GM23338 (cell line): Measurements from ENCODE around the gene HSDL1. TPM values are rescaled to one million over a fixed set of nuclear protein-coding genes. Genes with fewer than 3 reads are reported as not detected.

Experiments used
- ATAC-seq: fragments of 200-7000 bp; cut with Tn5 transposase; 3 replicates; pipeline ENCODE4 v1.9.1; 2020
- DNase-seq: peaks from one replicate; pipeline ENCODE4 v3.0.0-alpha.2; 2015; ENCODE audit warnings: low spot score
- H2AFZ ChIP-seq: fragments of 200-600 bp; sonication (generic); 2 replicates; pipeline ENCODE4 v1.8.0; 2016; ENCODE audit warnings: antibody characterized with exemption, mild to moderate bottlenecking, moderate library complexity
- H3F3A ChIP-seq: fragments of 200-600 bp; sonication (generic); replicated peaks from 2 replicates; pipeline ENCODE4 v1.8.0; 2017; ENCODE audit warnings: antibody characterized with exemption, mixed run types, low read depth
- H3K27ac ChIP-seq: fragments of 200-600 bp; sonication (generic); 2 replicates; pipeline ENCODE4 v1.6.1; 2016; ENCODE audit warnings: low read depth
- H3K27me3 ChIP-seq: fragments of 200-600 bp; sonication (generic); 2 replicates; pipeline ENCODE4 v1.8.0; 2016; ENCODE audit warnings: mild to moderate bottlenecking, mixed run types, moderate library complexity; ENCODE audit not compliant: insufficient read depth
- H3K36me3 ChIP-seq: fragments of 200-600 bp; sonication (generic); 2 replicates; pipeline ENCODE4 v1.8.0; 2016; ENCODE audit warnings: mild to moderate bottlenecking; ENCODE audit not compliant: insufficient read depth
- H3K4me1 ChIP-seq: fragments of 200-600 bp; sonication (generic); 2 replicates; pipeline ENCODE4 v1.8.0; 2016; ENCODE audit warnings: mild to moderate bottlenecking, moderate library complexity; ENCODE audit not compliant: insufficient read depth
- H3K4me2 ChIP-seq: fragments of 200-600 bp; sonication (generic); 2 replicates; pipeline ENCODE4 v1.7.1; 2017; ENCODE audit warnings: mixed run types
- H3K4me3 ChIP-seq: fragments of 200-600 bp; sonication (generic); 2 replicates; pipeline ENCODE4 v1.6.1; 2016; ENCODE audit warnings: mixed run types
- H3K79me2 ChIP-seq: fragments of 200-600 bp; sonication (generic); replicated peaks from 2 replicates; pipeline ENCODE4 v1.8.0; 2017; ENCODE audit warnings: mild to moderate bottlenecking; ENCODE audit not compliant: insufficient read depth
- H3K9me2 ChIP-seq: fragments of 200-600 bp; sonication (generic); 2 replicates; pipeline ENCODE4 v1.8.0; 2017; ENCODE audit not compliant: insufficient read depth
- H4K20me1 ChIP-seq: fragments of 200-600 bp; sonication (generic); replicated peaks from 2 replicates; pipeline ENCODE4 v1.8.0; 2017; ENCODE audit warnings: mild to moderate bottlenecking; ENCODE audit not compliant: insufficient read depth
- H3K27ac Mint-ChIP-seq: 2 replicates; pipeline ENCODE4 v1.8.0; 2020; ENCODE audit warnings: inconsistent platforms, mild to moderate bottlenecking, moderate library complexity, mixed read lengths
- H3K27me3 Mint-ChIP-seq: 3 replicates; pipeline ENCODE4 v1.8.0; 2022; ENCODE audit warnings: low read depth, mild to moderate bottlenecking, moderate library complexity, mixed read lengths, inconsistent platforms; ENCODE audit not compliant: insufficient read depth, poor library complexity
- H3K36me3 Mint-ChIP-seq: 3 replicates; pipeline ENCODE4 v1.8.0; 2021; ENCODE audit warnings: low read depth, mild to moderate bottlenecking, inconsistent platforms, moderate library complexity, mixed read lengths
- H3K4me1 Mint-ChIP-seq: 3 replicates; pipeline ENCODE4 v1.8.0; 2020; ENCODE audit warnings: mild to moderate bottlenecking, inconsistent platforms, mixed read lengths
- H3K4me3 Mint-ChIP-seq: 3 replicates; pipeline ENCODE4 v1.8.0; 2021; ENCODE audit warnings: moderate library complexity, mild to moderate bottlenecking, inconsistent platforms, mixed read lengths
- H3K9me3 Mint-ChIP-seq: 3 replicates; pipeline ENCODE4 v1.8.0; 2020; ENCODE audit warnings: moderate library complexity, mild to moderate bottlenecking, inconsistent platforms, mixed read lengths
- CREB1 ChIP-seq: fragments of 250-450 bp; sonication (Bioruptor Pico); IDR thresholded peaks from 2 replicates; pipeline ENCODE4 v1.5.0; 2020; ENCODE audit warnings: low read depth, mild to moderate bottlenecking, moderate library complexity
- CTCF ChIP-seq, 2 experiments: fragments of 200-600 bp in 1 of 2; sonication (generic) in 1 of 2; conservative IDR thresholded peaks; 2 replicates each; pipeline versions ENCODE4 v1.5.1 to v1.6.1; 2016 to 2017; ENCODE audit warnings: antibody characterized with exemption in 2 of 2, low read depth in 2 of 2, mild to moderate bottlenecking in 2 of 2, moderate library complexity in 1 of 2
- ETS1 ChIP-seq: IDR thresholded peaks from 2 replicates; pipeline ENCODE4 v1.6.1; 2016; ENCODE audit warnings: antibody characterized with exemption
- EZH2 ChIP-seq: fragments of 200-600 bp; sonication (generic); IDR thresholded peaks from one replicate; pipeline ENCODE4 v1.8.0; 2017; ENCODE audit warnings: antibody characterized with exemption, mild to moderate bottlenecking, low read depth; ENCODE audit not compliant: unreplicated experiment
- EZH2phosphoT487 ChIP-seq: fragments of 200-600 bp; sonication (generic); IDR thresholded peaks from one replicate; pipeline ENCODE4 v1.8.1; 2018; ENCODE audit warnings: antibody characterized with exemption; ENCODE audit not compliant: unreplicated experiment
- JUNB ChIP-seq: IDR thresholded peaks from one replicate; pipeline ENCODE4 v1.6.1; 2016; ENCODE audit warnings: antibody characterized with exemption; ENCODE audit not compliant: unreplicated experiment
- NANOG ChIP-seq: IDR thresholded peaks from 2 replicates; pipeline ENCODE4 v1.6.1; 2016; ENCODE audit warnings: antibody characterized with exemption, borderline replicate concordance
- POLR2AphosphoS5 ChIP-seq: IDR thresholded peaks from 2 replicates; pipeline ENCODE4 v1.6.1; 2016; ENCODE audit warnings: antibody characterized with exemption, low read depth
- STAT1 ChIP-seq: IDR thresholded peaks from one replicate; pipeline ENCODE4 v1.6.1; 2016; ENCODE audit warnings: antibody characterized with exemption; ENCODE audit not compliant: unreplicated experiment
- ZNF114 ChIP-seq: fragments of 250-450 bp; sonication (Bioruptor Pico); IDR thresholded peaks from 2 replicates; pipeline ENCODE4 v1.5.0; 2020; ENCODE audit warnings: mild to moderate bottlenecking, moderate library complexity
- ZNF331 ChIP-seq: fragments of 250-450 bp; sonication (Bioruptor Pico); IDR thresholded peaks from 2 replicates; pipeline ENCODE4 v1.5.0; 2020; ENCODE audit warnings: low read depth, mild to moderate bottlenecking, moderate library complexity
- ZNF462 ChIP-seq: fragments of 250-450 bp; sonication (Bioruptor Pico); IDR thresholded peaks from 2 replicates; pipeline ENCODE4 v1.5.0; 2020; ENCODE audit warnings: mild to moderate bottlenecking, moderate library complexity
- polyA plus RNA-seq: library from polyadenylated mRNA; unstranded; fragments of >200 nt; fragmentation: Nextera tagmentation; extraction: Ambion mirVana; gene quantifications from 2 replicates; pipeline ENCODE4 v1.2.1, GENCODE V29; 2016
- total RNA-seq: library from RNA; depleted of rRNA; stranded (reverse); fragments of >200 nt; shearing (Covaris generic); gene quantifications from 2 replicates; pipeline ENCODE4 v1.2.3, GENCODE V29; 2014

Gene HSDL1
- total and polyA plus RNA-seq, 2 experiments from 2014 or later, result 16.6 to 46.1 TPM

GRCh38 chr16:84182680-84183571 is 37.9 kb upstream of the HSDL1 start (continued):
- TF ChIP-seq ZNF462 (CRISPR knock-in tag), result no peak
- TF ChIP-seq STAT1, result no peak
- no peak for TF ChIP-seq POLR2AphosphoS5
- TF ChIP-seq EZH2, result no peak
- no peak for TF ChIP-seq ZNF114 (CRISPR knock-in tag)
- no peak for TF ChIP-seq EZH2phosphoT487
- no peak for TF ChIP-seq CREB1
- TF ChIP-seq JUNB, result no peak

- Mint-ChIP-seq H3K27me3 (peaks cover 9% of the 10 kb centered on the region), H3K4me3 (no peak overlapping the region), H3K9me3 (no peaks in the 10 kb centered on the region), H3K36me3 (peaks cover 49% of the 10 kb centered on the region), H3K27ac (no peak overlapping the region), H3K4me1 (peaks cover 7% of the 10 kb centered on the region; the same call in 2 of the 3 replicates)
- Histone ChIP-seq H3K27ac (no peak overlapping the region), H2AFZ (no peak overlapping the region), H3F3A (no peaks in the 10 kb centered on the region), H3K4me2 (no peak overlapping the region), H4K20me1 (0 out of 2 replicates have a peak, but pooled peaks cover 4% of the 10 kb centered on the region), H3K27me3 (no peaks in the 10 kb centered on the region), H3K36me3 (no peaks in the 10 kb centered on the region; the same call in 1 of the 2 replicates), H3K4me3 (no peak overlapping the region), H3K4me1 (0 out of 2 replicates have a peak, but pooled peaks cover 6% of the 10 kb centered on the region), H3K9me2 (no peaks in the 10 kb centered on the region), H3K79me2 (peaks cover 31% of the 10 kb centered on the region)
- ATAC-seq (no peak), DNase-seq (no peak)
- TF ChIP-seq ZNF114 (CRISPR knock-in tag) (no peak), EZH2phosphoT487 (no peak), CTCF (conservative IDR thresholded peaks at IDR 0.05; ENCODE audit: low read depth in 2 of 2) (no peak), NANOG (no peak), ETS1 (no peak), ZNF331 (no peak)
Observed at GRCh38 chr16:84182104-84182503, 37.1 kb upstream of the HSDL1 start.
